ENCODE results near the gene AREL1.

AREL1 gene

DNA sequence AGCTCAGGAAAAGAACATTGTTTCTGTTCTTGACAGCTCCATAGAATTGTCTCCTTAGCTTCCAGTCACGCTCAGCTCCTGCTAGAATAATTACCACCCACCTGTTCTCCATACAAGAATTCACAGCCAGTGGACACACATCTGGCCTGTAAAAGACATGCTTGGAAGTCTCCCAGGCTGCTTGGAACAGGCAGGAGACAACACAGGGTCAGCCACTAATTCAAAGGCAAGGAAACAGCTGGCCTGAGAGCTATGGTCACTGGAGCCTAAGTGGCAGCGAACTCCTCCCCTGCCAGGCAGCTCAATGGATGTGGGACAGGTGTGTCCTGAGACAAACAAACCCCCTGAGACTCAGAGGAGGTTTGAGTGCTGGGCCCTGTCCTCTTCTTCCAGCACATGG, 77.9 kb downstream of the AREL1 start:
- DNase-seq, result no peak

DNA sequence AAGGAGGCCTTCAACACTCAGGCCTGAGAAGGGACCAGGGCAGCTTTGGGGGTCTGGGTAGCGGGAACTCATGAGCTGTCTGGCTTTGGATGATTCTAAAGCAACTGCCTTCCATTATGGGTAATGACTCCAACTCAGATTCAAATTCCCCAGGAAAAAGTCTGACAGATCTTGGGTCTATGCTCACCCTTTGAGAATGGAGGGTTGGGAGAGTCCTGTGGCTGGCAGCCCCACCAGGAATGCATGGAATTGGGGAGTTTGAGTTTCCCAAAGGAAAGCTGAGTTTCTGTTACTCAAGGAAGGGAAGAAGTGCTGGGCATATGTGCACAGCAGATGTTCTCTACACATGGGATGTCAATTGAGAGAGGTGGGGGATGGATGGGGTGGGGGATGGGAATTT, 78.4 kb downstream of the AREL1 start:
- peak; percentile 74 for DNase-seq

DNA sequence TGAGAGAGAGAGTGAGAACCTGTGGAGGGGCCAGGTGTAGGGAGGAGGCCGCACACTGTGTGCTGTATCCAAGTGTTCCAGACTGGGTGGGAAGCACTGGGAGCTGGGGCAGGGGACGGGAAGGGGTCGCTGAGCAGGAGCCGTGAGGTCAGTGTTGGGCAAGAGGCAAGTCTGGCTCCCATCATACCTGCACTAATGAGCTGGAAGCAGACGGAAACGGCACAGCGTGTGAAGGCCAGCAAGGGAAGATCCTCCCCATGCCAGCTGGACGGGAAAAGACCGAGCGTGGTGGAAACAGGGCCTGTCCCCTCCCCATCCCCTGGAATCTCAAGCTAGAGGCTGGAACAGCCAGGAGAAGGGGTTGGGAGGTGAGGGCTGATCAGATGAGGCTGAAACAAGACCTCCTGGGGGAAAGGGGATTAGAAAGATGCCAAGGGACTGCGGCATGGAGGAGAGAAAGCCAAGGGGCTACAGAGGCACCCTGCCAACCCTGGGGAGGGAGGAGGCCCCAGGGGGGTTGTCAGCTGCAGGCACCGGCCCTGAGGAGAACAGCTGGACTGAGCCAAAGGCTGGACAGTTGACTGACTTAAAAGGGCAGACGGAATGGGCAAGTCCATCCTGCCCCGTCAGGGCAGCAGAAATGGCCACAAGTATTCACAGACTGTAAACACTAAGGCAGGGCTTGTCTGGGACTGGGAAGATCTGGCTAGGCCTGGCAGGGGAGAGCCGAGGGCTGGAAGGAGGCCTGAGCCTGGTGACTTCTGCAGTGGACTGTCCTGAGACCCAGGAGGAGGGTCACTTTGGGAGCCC, 81.8 kb downstream of the AREL1 start:
- DNase-seq, result no peak

DNA sequence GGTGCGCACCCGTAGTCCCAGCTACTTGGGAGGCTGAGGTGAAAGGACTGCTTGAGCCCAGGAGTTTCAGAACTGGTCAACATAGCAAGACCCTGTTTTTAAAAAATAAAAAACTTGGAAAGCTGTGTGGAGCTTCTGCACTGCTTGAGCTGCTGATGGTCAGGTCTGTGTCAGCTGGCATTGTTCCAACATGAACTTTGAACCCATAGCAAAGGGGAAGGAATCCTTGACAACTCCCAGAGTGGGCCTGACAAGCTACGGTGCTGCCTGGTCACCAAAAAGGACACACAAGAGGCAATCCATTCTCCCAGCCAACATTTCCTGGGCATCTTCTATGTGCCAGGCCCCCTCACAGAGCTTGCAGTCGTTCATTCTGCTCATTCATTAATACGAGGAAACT, 84.5 kb downstream of the AREL1 start:
- no peak for DNase-seq

DNA sequence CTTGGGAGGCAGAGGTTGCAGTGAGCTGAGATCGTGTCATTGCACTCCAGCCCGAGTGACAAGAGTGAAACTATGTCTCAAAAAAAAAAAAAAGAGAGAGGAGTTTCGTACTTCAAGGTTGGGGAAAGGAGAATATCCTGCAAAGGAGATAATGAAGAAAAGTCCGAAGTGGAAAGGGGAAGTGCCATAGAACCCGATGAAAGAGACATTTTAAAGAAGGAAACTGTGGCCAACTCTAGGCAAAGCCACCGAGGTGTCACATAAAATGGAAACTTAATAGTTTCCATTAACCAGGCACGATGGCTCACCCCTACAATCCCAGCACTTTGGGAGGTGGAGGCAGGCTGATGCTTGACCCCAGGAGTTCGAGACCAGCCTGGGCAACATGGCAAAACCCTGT, 85.8 kb downstream of the AREL1 start:
- no peak for DNase-seq

DNA sequence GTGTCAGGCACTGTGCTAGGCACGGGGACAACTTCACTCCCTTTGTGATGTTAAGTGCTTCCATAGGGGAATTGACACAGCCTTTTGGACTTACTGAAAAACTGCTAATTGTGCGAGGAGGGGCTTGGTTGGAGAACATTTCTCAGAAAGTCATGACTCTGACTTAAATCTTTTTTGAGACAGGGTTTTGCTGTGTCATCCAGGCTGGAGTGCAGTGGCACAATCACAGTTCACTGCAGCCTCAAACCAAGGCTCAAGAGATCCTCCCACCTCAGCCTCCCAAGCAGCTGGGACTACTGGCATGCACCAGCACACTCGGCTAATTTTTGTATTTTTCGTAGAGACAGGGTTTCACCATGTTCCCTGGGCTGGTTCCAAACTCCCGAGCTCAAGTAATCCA, 90.6 kb downstream of the AREL1 start:
- DNase-seq, result no peak

DNA sequence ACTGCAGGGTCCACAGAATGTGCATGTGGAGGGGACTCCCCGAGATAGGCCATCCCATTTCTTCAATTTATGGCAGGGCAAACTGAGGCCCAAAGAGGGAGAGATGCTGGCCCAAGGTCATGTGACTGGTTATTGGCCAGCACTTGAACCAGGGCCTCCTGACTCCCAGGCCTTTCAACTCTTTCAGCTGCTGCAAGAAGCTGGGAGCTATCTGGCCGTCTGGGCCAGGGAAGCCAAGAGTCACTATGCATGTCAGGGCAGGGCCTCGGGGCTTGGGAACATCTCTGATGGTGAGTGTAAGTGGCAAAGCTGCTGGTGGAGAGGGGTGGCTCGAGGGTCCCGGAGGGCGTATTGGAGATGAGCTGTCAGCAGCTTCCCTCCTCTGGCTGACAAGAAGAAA, 91.3 kb downstream of the AREL1 start:
- no peak for DNase-seq

DNA sequence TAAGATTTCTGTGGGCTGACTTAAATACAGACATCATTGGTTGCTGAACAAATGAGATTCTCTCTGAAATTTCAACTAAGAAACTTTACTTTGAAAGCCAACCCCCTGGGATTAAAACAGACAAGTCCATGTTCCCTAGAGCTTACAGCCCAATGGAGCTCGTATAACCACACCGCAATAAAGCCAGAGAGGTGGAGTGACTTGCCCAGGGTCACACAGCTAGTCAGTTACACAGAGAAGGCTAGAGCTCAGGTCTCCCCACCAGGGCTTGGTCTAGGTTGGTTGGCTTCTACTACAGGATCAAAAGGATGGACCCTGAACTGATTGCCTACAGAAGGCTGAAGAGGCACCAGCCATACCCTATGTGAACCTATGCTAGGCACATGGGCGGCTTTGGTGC, 92.0 kb downstream of the AREL1 start:
- no peak for DNase-seq

DNA sequence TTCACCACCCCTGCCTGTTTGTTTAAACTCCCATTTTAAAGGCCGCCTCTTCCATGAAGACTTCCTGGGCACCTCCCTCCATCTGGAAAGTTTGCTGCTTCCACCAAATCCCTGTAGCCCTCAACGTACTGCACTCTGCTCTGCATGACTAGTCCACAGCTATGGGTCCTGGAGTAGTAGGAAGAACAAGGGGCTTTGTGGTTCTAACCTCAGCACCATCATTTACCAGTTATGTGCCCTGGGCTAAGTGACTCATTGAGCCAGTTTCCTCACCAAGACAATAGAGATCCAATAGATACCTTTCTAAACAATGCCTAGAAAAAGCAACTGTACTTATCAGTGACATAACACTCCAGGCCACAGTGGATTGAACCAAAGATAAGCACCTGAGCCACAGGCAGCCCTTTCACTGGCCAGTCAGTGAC, 92.4 kb downstream of the AREL1 start:
- DNase-seq, result peak; percentile 96

DNA sequence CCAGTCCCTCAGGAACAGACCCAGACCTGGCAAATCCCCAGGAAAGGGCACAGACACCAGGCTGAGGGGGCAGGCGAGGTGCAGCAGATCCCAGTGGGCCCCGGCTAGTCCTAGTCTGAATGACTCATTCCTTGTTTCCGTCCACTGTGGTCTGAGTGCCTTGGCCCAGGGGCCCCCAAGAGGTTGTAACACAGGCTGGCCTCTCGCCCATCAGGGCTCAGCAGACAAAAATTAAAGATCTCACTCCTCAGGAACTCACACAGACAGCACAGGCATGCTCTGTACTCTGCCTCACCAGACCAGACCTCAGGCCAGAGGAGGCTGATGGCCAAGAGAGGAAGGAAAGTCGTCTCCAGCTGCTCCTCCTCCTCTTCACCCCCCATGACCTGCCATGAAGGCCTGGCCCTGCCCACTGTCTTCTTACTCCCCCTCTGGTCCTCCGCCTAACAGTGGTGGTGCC, 93.2 kb downstream of the AREL1 start:
- DNase-seq, result peak; percentile 95

DNA sequence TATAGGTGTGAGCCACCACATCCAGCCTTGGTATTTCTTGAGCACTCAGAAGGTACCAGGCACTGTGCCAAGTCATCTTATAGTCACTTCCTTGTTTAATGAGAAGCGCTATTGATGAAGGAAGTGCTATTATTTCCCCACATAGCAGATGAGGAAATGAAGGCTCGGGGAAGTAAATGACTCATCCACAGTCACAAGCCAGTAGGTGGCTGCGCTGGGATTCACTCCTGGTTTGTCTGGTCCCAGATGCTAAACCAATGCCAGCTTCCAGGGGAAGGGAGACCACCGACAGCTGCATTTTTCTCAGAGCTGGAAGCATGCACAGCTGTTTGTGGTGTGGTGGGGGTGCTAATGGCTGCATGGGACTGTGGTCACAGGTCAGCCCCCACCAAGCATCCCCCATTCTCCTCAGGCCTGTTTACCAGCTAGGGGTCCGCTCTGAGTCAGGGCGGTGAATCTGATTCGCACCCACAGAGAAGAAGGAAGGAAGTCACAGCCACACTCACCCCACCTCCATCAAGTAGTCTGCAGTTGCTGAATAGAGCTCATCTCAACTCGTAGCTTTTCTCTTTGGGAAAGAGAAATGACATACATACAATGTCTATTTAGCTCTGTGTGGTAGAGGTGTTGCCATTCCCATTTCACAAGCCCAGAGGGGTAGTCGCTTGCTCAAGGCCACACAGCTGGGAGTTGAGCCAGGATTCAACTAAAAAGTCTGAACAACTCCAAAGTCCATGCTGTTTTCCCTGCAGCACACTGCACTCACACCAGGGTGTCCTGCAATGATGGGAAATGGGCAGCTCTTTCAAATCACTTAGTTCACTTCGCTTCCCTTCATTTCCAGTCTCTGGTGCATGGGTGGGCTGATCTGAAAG, 94.6 kb downstream of the AREL1 start:
- DNase-seq, result peak; percentile 85

DNA sequence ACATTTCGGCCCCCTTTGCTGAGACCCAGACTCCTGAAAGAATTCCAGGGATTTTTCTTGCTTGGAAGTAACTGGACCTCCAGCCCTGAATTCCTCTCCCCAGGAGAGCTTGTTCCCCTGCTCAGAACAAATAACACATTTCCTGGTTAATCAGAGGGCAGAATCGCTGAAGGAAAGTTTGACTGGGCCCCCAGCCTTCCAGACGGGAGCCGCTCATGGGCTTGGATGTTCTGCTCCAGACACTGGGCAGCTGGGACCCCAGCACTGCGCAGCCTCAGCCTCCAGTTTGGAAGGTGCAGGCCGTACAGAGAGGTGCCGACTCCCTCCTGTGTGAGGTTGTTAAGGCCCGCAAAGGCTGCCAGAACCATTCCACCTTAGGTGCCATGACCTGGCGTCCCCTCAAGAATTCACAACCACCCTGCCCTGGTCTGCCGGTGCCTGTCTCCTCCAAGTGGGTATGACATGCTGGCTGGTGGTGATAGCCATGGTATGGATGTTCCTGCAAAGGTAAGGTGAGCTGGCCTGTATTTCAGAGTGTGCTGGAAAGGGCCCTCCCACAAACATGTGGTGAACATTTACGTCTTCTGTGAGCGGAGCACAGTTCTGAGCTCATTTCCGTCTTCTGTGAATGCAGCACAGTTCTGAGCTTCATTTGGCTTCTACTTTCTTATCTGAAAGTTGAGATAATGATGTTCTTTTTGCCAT, 95.7 kb downstream of the AREL1 start:
- peak; percentile 59 for DNase-seq

DNA sequence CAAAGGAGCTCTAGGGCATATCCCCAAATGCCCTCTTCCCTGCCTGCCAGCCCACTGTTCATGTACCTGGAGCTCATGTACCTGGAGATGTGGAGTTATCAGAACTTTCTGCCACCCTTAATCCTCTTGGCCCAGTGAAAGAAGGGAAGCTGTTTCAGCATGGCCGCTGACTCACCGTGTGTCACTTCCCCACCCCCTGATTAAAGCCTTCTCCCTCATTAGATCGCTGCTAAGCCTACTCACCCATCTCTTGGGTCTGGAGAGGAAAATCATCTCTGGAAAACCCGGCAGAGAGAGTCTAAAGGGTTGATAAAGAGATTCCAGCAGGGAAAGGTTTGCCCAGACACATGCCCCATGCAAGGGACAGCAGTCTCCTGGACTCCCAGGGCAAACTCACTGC, 96.4 kb downstream of the AREL1 start:
- peak; percentile 93 for DNase-seq

DNA sequence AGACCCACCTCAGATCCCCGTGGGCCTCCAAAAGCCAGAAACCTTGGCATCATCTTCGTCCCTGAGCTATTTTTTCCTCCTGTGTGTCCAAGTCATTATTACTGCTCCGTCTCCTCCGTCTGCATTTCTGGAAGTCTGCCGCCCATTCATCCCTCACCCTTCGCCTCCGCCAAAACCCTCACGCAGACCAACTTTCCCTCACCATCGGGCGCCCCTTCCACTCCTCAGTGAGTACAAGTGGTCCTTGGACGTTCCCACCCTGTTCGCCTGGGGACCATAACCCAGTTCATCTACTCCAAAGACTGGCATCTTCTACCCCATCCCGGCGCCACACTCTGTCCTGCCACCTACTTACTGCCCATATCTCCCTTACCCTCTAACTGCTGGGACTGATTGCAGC, 97.1 kb downstream of the AREL1 start:
- DNase-seq, result no peak

DNA sequence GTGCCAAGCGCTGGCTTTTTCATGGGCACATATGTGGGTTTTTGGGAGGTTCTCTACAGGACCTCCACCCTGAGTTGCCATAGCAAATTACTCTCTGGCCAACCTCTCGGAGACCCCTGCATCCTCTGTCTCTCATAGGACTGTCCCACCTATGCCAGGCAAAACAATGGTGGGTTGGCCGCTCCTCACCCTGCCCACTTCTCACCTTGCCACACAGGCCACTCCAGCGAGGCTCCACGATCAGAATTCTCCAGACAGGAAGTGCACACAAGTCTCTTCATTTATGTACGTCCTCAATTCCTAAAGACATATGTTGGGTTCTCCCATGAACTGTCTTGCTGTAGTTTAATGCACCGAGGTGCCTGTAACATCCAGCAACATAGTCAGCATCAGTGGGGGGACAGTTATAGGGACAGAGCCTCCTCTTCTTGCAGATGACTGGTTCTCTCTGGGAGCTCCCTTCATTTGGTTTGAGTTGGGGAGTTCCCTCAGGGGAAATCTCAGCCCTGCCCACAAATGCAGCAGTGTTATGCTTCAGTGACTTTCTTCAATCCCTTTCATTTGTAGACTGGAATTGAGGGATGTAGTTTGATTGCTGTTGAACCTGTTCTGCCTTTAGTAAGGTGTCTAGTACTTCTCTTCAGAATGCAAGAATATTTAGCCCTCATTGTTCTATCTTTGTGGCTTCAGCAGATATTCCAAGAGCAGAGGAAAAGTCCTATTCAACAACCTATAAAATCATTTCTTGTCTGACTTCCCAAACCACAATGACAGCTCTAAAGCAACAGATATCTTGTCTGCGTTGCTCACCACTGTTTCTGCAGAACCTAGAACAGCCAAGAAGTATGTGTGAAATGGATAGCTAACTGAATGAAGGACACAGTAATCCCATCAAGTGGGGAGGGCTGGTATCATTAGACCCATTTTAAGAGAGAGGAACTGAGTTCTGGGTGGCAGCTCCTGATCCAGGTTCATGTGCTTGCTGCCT, 98.1 kb downstream of the AREL1 start:
- peak; percentile 54 for DNase-seq

DNA sequence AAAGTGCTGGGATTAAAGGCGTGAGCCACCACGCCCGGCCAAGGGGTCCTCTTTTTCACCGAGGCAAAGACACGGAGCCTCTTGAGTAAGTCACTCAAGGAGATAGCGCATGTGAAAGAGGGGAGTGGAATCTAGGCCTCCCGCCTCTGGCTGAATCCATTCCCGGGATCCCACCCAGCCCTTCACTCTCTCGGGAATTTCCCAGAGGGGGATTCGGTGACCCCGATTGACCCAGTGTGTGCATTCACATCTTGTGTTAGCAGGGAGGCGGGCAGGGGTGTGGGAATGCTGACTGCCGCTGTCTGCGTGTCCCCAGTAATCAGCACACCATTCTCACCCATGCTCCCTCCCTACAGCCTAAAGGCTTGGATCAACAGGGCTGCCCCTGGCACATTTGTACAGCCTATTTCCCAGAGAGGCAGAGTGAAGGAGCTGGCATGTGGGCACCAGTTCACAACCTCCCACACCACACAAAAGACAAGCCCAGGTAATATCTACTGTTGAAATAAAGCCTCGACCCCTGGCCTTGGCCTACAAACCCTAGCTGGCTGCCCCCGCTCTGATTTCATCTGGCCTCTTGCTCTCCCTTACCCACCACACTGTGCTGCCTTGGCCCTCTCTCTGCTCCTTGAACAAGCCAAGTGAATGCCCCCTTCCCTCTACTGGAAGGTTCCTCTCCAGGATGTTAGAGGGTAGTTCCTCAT, 99.5 kb downstream of the AREL1 start:
- DNase-seq, result no peak

DNA sequence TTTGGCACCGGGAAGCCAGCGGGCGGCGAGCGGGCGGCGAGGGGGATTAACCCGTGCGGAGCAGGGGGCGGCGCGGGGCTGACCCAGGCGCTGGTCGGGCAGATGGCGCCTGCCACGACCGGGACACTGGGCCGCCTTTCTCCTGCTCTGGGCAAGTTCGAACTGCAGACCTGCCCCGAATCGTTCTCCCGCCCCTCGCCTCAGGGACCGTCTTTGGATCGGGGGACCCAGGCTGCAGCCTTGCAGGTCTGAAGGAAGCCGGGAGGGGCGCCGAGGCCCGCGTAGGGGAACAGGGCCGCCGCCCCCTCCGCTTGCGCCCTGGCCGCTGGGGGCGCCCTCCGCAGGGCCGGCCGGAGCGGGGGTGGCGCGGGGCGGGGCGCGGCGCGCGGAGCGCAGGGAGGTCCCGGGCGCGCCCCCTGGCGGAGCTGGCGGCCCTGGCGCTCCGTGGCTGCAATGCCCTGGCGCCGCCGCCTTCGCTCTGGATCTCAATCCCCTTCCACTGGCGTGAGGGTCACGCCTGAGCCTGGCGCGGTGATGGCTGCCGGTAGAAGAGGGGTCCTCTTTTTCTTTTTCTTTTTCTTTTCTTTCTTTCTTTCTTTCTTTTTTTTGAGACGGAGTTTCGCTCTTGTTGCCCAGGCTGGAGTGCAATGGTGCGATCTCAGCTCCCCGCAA, 100.4 kb downstream of the AREL1 start:
- peak; percentile 86 for DNase-seq

DNA sequence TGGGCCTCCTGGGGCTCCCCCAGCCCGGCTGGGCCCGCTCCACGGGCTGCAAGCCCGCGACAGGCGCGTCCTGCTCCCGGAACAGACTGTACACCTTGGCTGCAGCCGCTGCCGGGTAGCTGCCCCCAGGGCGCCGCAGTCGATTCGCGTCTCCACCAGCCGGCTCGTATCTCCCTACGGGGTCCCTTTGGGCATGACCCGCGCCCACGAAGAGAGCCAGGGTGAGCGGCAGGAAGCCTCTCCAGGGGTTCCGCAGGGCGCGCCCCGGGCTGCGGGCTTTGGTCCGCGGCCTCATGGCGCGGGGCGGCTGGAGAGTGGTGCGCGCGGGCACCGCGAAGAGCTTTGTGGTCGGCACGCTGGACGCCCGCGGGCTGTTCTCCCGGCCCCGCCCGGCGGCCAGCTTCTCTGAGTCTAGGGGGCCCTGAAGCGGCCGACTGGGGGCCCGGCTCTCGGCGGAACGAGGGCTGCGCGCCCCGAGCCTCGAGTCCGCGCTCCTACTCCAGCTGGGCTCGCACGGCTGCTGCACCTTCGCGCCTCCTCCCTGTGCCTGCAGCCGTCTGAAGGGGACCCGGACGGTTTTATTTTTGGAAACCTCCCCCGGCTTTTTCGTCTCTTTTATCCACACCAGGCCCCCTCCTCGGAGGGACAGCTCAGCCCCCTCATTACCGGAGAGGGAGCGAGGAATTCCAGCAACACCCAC, 101.1 kb downstream of the AREL1 start, which contains the start of gene LTBP2:
LTBP2 (minus strand) TSS at position 588 of the 700 bp plus-strand sequence; CDS start at position 295, 293 bp downstream.
- peak; percentile 53 for DNase-seq
